ENCODE measurements around the gene SLC25A30.
"Not testable (repeated sequence)": the region's sequence is repeated elsewhere in the genome, so short reads cannot be mapped to it uniquely, and the experiment has no call there.

The SLC25A30 gene

DNA sequence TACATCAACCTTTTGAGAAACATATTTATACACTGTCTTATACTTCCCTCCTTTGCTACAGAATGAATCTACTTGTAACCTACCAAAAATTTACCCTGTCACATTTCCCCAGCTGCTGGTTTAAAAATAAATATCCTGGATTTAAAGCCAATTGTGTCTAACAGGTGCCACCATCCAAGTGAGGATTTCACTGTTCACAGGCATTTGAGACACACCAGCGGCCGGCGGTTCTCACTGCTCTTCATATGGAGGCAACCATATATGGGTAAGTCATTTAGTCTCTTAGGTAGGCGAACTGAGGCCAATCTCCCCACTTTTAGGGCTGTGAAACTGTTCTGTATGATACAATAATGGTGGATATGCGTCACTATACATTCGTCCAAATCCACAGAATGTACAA, 26.2 kb downstream of the SLC25A30 start:
- no peak for DNase-seq (ENCODE audit: low read depth)

DNA sequence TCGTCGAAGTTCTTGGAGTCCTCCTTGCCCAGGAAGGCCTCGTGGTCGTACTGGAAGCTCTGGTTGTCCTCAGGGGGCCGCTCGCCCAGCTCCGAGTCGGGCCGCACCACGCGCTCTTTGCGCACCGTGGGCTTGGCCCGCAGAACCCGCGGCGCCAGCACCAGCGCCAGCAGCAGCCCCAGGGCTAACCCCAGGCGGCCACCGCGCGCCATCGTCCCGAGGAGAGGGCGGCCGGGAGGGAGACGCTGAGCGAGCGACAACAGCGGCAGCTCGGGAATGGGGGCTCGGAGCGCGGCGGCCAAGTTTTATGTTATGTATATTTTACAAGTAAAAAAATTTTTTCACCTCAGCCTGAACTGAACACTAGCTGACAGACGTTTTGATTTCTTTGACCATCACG, 27.0 kb downstream of the SLC25A30 start:
- DNase-seq (ENCODE audit: low read depth): not testable (repeated sequence)

DNA sequence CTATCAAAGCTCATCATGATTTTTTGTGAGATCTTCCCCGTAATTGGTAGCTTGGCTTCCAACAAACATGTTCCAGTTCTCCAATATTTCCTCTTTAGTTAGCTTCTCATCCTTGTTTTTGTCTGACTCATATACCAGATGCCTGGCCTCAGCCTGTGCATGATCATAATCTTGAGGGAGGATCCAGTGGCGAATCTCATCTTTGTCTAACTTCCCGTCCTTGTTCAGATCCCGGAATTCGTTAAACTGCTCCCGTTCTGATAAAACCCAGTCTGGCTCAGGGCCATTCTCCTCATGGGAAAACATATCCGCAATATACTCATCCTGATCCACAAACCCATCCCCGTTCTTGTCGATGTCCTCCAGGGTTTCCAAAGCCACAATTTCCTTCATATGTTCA, 27.8 kb downstream of the SLC25A30 start:
- DNase-seq (ENCODE audit: low read depth): not testable (repeated sequence)

DNA sequence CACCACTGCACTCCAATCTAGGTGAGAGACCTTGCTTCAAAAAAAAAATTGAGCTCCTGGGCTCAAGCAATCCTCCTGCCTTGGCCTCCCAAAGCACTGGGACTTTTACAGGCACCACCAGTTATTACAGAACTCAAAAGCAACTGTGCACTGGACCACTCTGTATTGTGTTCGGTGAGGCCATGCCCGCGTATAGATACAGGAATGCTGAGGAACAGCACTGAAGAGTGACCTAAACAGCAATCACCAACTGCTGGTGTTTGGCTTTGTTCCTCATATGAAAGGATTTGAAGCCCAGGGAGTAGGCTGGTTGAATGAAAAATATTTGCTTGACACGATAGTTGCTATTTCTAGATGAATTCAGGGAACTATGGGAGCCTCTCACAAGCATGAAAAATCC, 29.5 kb downstream of the SLC25A30 start:
- DNase-seq (ENCODE audit: low read depth): no peak

DNA sequence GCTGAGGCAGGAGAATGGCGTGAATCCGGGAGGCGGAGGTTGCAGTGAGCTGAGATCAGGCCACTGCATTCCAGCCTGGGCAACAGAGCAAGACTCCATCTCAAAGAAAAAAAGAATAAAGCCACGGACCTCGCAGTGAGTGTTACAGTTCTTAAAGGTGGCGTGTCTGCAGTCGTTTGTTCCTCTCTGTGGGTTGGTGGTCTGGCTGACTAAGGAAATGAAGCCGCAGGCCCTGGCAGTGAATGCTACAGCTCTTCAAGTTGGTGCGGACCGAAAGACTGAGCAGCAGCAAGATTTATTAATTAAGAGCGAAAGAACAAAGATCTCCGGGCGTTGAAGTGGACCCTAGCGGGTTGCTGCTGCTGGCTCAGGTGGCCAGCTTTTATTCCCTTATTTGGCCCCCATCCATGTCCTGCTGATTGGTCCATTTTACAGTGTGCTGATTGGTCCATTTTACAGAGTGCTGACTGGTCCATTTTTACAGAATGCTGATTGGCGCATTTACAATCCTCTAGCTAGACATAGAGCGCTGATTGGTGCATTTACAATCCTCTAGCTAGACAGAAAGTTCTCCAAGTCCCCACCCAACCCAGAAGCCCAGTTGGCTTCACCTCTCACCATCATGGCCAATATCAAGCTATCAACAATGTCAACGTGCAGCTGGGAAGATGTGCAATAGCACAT, 31.1 kb downstream of the SLC25A30 start:
- not testable (repeated sequence) for DNase-seq (ENCODE audit: low read depth)

DNA sequence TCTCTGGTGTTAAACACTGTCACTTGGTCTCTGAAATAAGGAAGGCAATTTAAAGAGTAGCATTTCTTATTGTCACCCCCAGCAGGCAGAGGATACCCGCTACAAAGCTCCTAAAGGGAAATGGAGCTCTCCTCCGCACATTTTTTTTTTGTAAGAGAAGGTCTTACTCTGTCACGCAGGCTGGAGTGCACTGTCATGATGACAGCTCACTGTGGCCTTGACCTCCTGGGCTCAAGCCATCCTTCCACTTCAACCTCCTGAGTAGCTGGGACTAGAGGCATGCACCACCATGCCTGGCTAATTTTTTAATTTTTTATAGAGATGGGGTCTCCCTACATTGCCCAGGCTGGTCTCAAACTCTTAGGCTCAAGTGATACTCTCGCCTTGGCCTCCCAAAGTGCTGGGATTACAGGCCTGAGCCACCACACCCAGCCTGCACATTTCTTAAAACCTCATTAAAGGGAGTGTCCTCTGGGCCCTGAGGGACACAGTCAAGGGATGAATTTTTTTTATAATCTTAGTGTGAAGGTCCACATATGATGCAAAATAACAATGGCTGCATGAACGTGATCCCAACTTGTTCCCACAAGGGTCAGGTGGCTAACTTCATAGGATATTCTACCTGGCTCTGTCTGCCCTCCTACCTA, 32.1 kb downstream of the SLC25A30 start:
- no peak for DNase-seq (ENCODE audit: low read depth)

DNA sequence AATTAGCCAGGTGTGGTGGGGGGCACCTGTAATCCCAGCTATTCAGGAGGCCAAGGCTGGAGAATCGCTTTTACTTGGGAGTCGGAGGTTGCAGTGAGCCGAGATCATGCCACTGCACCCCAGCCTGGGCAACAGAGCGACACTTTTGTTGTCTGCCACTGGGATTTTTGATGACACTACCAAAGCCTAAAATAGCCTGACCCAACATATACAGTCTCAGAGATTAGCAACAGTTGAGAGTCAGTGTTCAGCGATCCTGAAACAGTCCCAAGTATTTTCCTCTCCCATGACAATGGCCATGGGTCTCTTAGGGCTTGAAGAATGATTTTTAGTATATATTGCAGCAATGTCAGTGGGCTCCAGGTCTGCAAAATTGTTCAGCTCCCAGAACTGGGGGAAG, 32.9 kb downstream of the SLC25A30 start:
- DNase-seq (ENCODE audit: low read depth): no peak

DNA sequence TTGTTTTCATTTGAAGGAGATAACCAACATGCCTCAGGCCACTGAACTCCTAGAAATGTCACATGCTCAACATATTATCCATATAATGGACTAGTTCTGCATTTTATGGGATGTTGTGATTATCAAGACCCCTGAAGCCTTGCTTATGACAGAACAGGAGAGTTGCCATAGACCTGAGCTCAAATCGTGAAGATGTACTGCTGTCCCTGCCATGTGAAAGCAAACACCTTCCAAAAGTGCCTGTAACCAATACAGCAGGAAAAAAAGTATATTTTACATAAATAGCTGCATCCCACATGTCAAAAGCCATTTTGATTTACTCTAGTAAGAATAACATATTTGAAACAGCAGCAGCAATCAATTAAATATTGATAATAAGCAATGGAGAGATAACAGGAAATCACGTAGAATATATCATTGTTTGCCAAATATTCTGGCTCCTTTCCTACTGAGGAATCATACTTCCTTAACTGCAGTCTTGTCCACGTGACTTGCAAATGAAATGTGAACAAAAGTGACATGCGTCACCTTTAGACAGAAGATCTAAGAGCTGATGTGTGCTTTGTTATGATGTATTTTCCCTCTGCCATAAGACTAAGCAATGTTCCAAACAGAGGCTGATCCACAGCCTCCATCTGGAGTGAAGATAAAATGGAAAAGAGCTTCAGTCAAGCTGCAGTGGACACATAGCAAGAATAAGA, 33.5 kb downstream of the SLC25A30 start:
- DNase-seq (ENCODE audit: low read depth): no peak

DNA sequence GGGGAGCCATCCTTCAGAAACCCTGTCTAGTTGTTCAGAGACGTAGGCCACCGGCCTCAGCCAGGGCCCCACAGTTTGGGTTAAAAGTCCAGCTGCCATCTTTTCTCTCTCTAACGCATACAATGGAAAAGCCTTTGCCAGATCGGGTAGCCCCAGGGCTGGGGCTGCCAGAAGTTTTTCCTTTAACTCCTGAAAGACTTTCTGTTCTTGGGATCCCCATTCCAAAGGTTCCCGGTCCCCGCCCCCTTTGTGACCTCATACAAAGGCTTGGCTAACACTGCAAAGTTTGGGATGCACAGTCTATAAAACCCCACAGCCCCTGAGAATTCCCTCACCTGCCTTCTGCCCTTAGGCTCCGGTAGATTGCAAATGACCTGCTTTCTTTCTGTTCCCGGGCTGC, 35.4 kb downstream of the SLC25A30 start:
- DNase-seq (ENCODE audit: low read depth): not testable (repeated sequence)

DNA sequence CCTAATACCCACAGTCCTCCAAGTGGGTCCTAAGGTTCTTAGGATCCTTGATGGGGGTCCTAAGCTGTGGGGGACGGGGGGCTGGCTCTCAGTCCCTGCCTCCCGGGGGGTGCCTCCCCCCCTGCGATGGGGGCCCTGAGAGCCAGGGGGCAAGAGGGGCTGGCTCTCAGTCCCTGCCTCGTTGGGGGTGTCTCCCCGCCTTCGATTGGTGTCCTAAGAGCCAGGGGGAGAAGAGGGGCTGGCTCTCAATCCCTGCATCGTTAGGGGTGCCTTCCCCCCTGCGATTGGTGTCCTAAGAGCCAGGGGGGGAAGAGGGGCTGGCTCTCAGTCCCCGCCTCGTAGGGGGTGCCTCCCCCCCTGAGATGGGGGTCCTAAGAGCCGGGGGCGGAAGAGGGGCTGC, 37.0 kb downstream of the SLC25A30 start:
- DNase-seq (ENCODE audit: low read depth): no peak

DNA sequence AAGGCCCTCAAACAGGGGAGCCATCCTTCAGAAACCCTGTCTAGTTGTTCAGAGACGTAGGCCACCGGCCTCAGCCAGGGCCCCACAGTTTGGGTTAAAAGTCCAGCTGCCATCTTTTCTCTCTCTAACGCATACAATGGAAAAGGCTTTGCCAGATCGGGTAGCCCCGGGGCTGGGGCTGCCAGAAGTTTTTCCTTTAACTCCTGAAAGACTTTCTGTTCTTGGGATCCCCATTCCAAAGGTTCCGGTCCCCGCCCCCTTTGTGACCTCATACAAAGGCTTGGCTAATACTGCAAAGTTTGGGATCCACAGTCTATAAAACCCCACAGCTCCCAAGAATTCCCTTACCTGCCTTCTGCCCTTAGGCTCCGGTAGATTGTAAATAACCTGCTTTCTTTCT, 37.5 kb downstream of the SLC25A30 start:
- DNase-seq (ENCODE audit: low read depth): not testable (repeated sequence)

DNA sequence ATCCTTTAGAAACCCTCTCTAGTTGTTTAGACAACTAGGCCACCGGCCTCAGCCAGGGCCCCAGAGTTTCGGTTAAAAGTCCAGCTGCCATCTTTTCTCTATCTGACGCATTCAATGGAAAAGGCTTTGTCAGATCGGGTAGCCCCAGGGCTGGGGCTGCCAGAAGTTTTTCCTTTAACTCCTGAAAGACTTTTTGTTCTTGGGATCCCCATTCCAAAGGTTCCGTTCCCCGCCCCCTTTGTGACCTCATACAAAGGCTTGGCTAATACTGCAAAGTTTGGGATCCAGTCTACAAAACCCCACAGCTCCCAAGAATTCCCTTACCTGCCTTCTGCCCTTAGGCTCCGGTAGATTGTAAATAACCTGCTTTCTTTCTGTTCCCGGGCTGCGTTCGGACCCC, 38.7 kb downstream of the SLC25A30 start:
- not testable (repeated sequence) for DNase-seq (ENCODE audit: low read depth)

DNA sequence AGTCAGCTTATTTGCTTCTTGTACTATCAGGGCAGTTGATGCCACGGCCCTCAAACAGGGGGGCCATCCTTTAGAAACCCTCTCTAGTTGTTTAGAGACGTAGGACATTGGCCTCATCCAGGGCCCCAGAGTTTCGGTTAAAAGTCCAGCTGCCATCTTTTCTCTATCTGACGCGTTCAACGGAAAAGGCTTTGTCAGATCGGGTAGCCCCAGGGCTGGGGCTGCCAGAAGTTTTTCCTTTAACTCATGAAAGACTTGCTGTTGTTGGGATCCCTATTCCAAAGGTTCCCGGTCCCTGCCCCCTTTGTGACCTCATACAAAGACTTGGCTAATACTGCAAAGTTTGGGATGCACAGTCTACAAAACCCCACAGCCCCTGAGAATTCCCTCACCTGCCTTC, 39.4 kb downstream of the SLC25A30 start:
- not testable (repeated sequence) for DNase-seq (ENCODE audit: low read depth)

DNA sequence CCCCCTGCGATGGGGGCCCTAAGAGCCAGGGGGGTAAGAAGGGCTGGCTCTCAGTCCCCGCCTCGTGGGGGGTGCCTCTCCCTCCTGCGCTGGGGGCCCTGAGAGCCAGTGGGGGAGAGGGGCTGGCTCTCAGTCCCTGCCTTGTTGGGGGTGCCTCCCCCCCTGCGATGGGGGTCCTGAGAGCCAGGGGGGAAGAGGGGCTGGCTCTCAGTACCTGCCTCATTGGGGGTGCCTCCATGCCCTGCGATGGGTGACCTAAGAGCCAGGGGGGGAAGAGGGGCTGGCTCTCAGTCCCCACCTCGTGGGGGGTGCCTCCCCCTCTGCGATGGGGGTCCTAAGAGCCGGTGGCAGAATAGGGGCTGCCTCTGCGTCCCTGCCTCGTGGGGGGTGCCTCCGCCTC, 40.9 kb downstream of the SLC25A30 start:
- not testable (repeated sequence) for DNase-seq (ENCODE audit: low read depth)

DNA sequence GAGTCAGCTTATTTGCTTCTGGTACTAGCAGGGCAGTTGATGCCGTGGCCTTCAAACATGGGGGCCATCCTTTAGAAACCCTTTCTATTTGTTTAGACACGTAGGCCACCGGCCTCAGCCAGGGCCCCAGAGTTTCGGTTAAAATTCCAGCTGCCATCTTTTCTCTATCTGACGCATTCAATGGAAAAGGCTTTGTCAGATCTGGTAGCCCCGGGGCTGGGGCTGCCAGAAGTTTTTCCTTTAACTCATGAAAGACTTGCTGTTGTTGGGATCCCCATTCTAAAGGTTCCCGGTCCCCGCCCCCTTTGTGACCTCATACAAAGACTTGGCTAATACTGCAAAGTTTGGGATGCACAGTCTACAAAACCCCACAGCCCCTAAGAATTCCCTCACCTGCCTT, 41.5 kb downstream of the SLC25A30 start:
- DNase-seq (ENCODE audit: low read depth): not testable (repeated sequence)

DNA sequence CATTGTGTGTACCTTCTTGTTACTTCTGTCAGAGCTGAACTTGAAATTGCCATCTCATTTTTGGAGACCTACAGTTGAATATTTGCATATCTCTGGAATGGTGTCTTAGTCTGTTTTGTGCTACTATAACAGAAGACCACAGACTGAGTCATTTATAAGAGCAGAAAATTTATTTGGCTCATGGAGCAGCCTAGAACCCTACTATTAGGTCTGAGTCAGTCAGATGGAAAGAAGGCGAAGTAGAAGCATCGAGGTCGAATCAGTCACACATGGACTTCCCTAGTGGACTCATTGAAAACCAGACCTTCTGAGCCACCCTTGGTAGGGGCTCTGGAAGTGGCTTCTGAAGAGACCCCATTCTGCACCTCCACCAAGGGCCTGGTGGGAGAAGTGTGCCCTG, 43.3 kb downstream of the SLC25A30 start:
- DNase-seq (ENCODE audit: low read depth): peak; percentile 25

DNA sequence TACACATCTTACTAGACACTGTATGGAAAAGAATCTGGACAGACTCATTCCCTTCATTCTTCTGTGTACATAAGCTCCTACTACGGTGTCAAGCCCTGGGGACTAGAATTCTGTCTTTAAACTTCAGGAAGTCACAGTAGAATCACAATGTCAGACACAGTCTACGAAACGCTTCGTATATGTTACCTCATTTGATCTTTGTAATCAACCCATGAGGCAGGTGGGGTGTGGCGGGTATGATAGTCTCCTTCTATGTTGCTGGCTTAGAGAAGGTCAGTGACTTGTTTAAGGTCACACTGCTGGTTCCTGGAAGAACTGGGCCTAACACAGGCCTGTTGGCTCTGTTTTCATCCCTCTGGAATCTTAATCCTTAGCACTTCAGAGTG, 45.0 kb downstream of the SLC25A30 start:
- DNase-seq (ENCODE audit: low read depth): no peak

DNA sequence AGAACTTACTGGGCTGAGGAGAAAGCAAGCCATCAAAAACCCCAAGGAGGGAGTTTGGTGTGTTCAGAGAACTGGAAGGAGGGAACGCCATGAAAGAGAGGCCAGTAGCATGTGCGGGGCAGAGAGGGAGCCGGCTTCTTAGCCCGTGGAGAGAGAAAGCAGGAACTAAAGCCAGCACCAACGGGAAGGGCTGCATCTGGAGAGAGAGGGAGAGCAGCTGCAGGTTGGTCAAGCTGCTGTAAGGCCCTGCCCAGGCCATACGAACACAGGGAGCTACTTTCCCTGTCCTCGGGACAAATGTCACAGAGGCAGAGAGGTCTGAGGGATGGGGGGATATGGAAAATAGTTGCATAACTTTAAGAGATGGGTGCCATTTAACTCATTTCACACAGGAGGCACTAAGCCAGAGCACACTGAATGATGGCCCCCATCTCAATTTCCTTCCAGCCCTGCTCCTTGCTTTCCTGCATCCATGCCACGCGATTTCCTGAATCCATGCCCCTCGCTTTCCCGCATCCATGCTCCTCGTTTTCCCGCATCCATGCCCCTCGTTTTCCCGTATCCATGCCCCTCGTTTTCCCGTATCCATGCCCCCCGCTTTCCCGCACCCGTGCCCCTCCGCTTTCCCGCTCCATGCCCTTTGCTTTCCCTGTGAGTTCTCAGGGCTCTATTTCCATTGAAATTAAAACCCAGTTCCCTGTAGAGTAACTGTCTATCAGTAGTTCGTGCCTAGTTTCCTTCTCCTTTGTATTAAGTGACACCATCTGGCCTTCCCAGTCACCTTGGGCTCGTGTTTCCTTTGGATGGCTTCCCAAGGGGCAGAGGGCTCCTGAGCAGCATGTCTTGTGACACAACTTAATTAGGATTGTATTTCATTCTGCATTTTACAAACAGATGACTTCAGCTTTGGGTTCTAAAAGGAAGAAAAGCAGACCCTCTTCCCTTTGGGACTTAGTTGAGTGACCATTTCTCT, 45.7 kb downstream of the SLC25A30 start:
- DNase-seq (ENCODE audit: low read depth): no peak

DNA sequence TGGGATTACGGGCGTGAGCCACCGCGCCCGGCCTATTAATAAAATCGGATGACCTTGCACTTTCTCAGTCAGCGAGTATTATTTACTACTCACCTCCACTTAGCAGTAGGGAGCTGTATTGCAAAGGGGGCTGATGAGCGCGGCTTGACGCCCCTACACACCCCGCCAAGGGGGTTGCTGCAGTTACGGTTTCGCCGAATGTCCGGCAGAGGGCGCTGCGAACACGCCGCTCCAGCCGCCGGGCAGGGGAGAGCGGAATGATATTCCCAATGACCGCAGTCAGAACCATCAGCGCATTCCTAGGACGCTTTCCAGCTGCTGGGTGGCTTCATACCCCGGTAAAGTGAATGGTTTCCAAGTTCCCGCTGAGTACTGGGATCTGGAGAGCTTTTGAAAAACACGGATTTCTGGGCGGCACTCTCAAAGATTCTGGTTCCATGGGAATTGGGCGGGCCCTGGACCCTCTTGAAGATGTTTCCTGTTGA, 47.2 kb downstream of the SLC25A30 start:
- peak; percentile 75 for DNase-seq (ENCODE audit: low read depth)

DNA sequence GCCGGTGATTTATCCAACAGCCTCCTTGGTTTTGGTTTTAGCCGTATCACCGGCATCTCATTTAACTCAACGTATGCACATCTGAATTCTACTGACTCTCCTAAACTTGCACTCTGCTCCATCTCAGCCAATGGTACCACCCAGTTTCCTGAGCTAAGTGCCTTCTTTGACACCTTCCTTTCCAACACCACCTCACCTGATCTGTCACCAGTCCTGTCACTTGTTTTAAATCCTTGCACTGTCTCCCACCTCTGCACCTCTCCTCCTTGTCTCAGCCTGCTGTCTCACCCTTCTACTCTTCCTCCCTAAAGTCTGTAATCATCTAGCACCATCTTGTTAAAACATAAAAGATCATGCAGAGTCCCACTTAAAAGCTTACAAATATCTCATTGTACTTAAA, 49.1 kb downstream of the SLC25A30 start:
- DNase-seq (ENCODE audit: low read depth): no peak

DNA sequence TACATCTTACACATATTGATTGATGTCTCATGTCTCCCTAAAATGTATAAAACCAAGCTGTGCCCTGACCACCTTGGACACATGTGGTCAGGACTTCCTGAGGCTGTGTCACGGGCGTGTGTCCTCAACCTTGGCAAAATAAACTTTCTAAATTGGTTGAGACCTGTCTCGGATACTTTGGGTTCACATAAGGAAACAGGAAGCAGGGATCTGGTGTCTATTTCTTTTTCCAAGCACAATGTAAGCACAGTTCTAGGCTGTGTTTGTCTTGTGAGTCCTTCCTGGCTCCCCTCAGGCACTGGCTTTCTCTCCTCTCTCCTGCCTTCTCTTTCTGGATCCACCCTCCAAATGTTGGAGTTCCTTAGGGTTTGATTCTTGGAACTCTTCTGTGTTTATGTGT, 49.6 kb downstream of the SLC25A30 start:
- no peak for DNase-seq (ENCODE audit: low read depth)

DNA sequence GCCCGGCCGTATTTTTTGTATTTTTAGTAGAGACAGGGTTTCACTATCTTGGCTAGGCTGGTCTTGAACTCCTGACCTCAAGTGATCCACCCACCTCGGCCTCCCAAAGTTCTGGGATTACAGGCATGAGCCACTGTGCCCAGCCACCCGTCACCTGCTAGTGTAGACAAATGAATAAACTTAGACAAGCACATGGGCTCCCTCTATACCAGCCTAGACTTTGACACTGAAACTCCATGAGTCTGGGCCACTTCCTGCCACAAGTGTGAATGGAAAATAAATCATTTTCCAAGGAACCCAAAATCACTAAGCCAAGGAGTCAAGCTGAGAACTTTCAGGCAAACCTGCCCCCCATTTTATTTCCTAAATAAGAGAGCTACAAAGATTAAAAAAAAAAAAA, 50.2 kb downstream of the SLC25A30 start:
- DNase-seq (ENCODE audit: low read depth): no peak

Data from stromal cell of bone marrow (primary cell).